ENCODE results near the gene GALR3. TPM values are rescaled to one million over a fixed set of nuclear protein-coding genes. Genes with fewer than 3 reads are reported as not detected.

GALR3 gene
- total RNA-seq, 1 experiment from 2014 or later: not detected

DNA sequence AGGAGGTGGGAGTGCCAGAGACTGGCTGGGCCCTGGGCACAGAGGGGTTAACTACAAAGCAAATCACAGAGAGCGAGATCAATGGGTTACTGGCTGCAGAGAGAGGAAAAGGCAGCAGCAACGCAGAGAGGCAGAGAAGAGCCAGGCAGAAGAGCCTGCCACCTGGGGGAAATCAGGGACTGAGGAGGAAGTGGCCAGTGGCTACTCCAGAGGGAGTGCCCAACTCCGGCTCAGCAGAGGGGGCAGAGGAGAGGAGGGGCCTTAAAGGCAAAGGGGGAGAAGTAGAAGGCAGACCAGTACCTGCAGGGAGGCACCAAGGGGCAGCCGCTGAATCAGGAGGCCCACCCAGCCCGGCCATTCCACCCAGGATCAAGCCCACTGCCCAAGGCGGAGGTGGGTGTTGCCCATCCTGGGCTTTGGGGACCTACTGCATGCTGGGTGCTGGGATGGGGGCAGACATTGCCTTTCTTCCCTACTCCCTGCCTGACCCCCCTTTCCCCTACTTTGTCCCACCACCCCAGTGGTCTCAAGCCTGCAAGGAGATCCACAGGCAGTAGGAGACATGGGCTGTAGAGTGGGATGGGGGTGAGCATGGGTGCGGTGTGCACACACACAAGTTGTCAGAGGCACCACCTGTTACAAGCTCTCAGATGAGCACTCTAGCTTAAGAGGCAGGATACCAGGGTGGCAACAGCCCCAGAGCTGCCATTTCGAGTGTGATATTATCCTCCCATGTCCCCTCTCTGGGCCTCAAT, 926 bp upstream of the GALR3 start:
- CTCF ChIA-PET: no interaction called here
- in situ Hi-C loops (cut with HindIII; ENCODE audit: low pct_unique_long_range_greater_than_20kb, low sequenced_read_pairs): no loop called here

DNA sequence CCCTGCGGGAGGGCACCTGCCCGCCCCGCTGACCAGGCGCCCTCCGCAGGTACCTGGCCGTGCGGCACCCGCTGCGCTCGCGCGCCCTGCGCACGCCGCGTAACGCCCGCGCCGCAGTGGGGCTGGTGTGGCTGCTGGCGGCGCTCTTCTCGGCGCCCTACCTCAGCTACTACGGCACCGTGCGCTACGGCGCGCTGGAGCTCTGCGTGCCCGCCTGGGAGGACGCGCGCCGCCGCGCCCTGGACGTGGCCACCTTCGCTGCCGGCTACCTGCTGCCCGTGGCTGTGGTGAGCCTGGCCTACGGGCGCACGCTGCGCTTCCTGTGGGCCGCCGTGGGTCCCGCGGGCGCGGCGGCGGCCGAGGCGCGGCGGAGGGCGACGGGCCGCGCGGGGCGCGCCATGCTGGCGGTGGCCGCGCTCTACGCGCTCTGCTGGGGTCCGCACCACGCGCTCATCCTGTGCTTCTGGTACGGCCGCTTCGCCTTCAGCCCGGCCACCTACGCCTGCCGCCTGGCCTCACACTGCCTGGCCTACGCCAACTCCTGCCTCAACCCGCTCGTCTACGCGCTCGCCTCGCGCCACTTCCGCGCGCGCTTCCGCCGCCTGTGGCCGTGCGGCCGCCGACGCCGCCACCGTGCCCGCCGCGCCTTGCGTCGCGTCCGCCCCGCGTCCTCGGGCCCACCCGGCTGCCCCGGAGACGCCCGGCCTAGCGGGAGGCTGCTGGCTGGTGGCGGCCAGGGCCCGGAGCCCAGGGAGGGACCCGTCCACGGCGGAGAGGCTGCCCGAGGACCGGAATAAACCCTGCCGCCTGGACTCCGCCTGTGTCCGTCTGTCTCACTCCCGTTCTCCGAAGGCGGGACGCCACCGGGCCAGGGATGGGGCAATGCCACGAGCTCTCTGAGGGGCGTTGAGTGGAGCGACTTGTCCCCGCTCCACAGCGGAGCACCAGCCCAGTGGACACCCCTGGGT, 1.8 kb downstream of the GALR3 start:
- ChIA-PET POLR2A (interaction anchor here (0.5 to 0.6 kb wide), 2 partner anchors 12 to 35 kb away, joined by 4 read pairs; no protein-coding TSS in a partner anchor), CTCF (no interaction called here)
- Histone ChIP-seq H3K36me3 (ENCODE audit: control insufficient read depth, insufficient read depth, low read length) (no peaks in the 10 kb centered on the region), H3K9me3 (ENCODE audit: control insufficient read depth, insufficient read depth, low read depth, low read length) (no peaks in the 10 kb centered on the region), H3K4me3 (ENCODE audit: low read depth in 2 of 2, low read length in 2 of 2) (no peak overlapping the region), H3K4me1 (ENCODE audit: control insufficient read depth, insufficient read depth, low read length) (no peaks in the 10 kb centered on the region), H3K27ac (ENCODE audit: low read length) (no peak overlapping the region), H3K27me3 (ENCODE audit: control insufficient read depth, insufficient read depth, low read length) (no peaks in the 10 kb centered on the region)
- no TSS peak for BruUV-seq (replicated peaks)
- TF ChIP-seq, protein P1, sequence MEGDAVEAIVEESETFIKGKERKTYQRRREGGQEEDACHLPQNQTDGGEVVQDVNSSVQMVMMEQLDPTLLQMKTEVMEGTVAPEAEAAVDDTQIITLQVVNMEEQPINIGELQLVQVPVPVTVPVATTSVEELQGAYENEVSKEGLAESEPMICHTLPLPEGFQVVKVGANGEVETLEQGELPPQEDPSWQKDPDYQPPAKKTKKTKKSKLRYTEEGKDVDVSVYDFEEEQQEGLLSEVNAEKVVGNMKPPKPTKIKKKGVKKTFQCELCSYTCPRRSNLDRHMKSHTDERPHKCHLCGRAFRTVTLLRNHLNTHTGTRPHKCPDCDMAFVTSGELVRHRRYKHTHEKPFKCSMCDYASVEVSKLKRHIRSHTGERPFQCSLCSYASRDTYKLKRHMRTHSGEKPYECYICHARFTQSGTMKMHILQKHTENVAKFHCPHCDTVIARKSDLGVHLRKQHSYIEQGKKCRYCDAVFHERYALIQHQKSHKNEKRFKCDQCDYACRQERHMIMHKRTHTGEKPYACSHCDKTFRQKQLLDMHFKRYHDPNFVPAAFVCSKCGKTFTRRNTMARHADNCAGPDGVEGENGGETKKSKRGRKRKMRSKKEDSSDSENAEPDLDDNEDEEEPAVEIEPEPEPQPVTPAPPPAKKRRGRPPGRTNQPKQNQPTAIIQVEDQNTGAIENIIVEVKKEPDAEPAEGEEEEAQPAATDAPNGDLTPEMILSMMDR (IDR thresholded peaks at IDR 0.05): no peak
- TF ChIP-seq, protein P2, sequence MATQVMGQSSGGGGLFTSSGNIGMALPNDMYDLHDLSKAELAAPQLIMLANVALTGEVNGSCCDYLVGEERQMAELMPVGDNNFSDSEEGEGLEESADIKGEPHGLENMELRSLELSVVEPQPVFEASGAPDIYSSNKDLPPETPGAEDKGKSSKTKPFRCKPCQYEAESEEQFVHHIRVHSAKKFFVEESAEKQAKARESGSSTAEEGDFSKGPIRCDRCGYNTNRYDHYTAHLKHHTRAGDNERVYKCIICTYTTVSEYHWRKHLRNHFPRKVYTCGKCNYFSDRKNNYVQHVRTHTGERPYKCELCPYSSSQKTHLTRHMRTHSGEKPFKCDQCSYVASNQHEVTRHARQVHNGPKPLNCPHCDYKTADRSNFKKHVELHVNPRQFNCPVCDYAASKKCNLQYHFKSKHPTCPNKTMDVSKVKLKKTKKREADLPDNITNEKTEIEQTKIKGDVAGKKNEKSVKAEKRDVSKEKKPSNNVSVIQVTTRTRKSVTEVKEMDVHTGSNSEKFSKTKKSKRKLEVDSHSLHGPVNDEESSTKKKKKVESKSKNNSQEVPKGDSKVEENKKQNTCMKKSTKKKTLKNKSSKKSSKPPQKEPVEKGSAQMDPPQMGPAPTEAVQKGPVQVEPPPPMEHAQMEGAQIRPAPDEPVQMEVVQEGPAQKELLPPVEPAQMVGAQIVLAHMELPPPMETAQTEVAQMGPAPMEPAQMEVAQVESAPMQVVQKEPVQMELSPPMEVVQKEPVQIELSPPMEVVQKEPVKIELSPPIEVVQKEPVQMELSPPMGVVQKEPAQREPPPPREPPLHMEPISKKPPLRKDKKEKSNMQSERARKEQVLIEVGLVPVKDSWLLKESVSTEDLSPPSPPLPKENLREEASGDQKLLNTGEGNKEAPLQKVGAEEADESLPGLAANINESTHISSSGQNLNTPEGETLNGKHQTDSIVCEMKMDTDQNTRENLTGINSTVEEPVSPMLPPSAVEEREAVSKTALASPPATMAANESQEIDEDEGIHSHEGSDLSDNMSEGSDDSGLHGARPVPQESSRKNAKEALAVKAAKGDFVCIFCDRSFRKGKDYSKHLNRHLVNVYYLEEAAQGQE (IDR thresholded peaks at IDR 0.05; ENCODE audit: insufficient read depth in 1 of 2, low read depth in 2 of 2, low read length in 1 of 2): no peak
- no peak for TF ChIP-seq SIN3A (IDR thresholded peaks at IDR 0.05; ENCODE audit: borderline replicate concordance, insufficient read depth, low read depth, low read length)
- TF ChIP-seq TCF7L2 (IDR thresholded peaks at IDR 0.05; ENCODE audit: low read depth, low read length): no peak
- TF ChIP-seq POLR2AphosphoS5 (IDR thresholded peaks at IDR 0.05; ENCODE audit: low read depth, low read length): no peak
- in situ Hi-C loops (cut with HindIII; ENCODE audit: low pct_unique_long_range_greater_than_20kb, low sequenced_read_pairs): no loop called here
- ATAC-seq (no peak), DNase-seq (ENCODE audit: low read depth, low spot score) (no peak)
- intact Hi-C loops (cut with micrococcal nuclease; ENCODE audit: unreplicated experiment): no loop called here

More for the DNA sequence above, 926 bp upstream of the GALR3 start:
- POLR2A ChIA-PET: no interaction called here
- intact Hi-C loops (cut with micrococcal nuclease; ENCODE audit: unreplicated experiment): no loop called here
- ATAC-seq: no peak
- no peak for DNase-seq (ENCODE audit: low read depth, low spot score)
- BruUV-seq (replicated peaks): no TSS peak
- H3K9me3 ChIP-seq (ENCODE audit: control insufficient read depth, insufficient read depth, low read depth, low read length): no peaks in the 10 kb centered on the region
- no peak overlapping the region for H3K27ac ChIP-seq (ENCODE audit: low read length)
- H3K36me3 ChIP-seq (ENCODE audit: control insufficient read depth, insufficient read depth, low read length): no peaks in the 10 kb centered on the region
- no peaks in the 10 kb centered on the region for H3K27me3 ChIP-seq (ENCODE audit: control insufficient read depth, insufficient read depth, low read length)
- no peak overlapping the region for H3K4me3 ChIP-seq (ENCODE audit: low read depth in 2 of 2, low read length in 2 of 2)
- TF ChIP-seq POLR2AphosphoS5 (IDR thresholded peaks at IDR 0.05; ENCODE audit: low read depth, low read length) (no peak), TCF7L2 (IDR thresholded peaks at IDR 0.05; ENCODE audit: low read depth, low read length) (no peak), SIN3A (IDR thresholded peaks at IDR 0.05; ENCODE audit: borderline replicate concordance, insufficient read depth, low read depth, low read length) (no peak)
- TF ChIP-seq, protein P1 (IDR thresholded peaks at IDR 0.05): no peak
- TF ChIP-seq, protein P2 (IDR thresholded peaks at IDR 0.05; ENCODE audit: insufficient read depth in 1 of 2, low read depth in 2 of 2, low read length in 1 of 2): no peak
- H3K4me1 ChIP-seq (ENCODE audit: control insufficient read depth, insufficient read depth, low read length): no peaks in the 10 kb centered on the region

All from Panc1 (cell line).